ENCODE results near the gene UBL4A.

DNA sequence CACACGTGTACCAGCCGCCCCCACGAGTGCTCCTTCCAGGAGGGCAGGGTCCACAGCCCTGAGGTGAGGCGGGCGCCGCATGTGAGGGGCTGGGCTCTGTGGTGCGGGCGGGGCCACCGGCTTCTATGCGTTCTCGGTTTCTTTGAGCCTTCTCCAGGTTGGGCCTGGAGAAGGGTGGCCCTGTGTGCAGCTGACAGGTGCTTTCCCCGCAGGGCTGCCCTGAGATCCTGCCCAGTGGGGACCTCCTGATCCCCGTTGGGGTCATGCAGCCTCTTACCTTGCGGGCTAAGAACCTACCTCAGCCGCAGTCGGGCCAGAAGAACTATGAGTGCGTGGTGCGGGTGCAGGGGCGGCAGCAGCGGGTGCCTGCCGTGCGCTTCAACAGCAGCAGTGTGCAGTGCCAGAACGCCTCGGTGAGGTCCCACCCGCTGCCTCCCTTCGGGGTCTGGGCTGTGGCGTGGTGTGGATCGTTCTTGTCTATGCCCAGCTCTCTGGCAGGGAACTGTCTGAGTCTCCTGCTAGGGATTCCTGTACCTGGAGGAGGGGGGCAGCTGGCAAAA lies 21.5 kb downstream of the UBL4A start:
- TF ChIP-seq, protein P1, sequence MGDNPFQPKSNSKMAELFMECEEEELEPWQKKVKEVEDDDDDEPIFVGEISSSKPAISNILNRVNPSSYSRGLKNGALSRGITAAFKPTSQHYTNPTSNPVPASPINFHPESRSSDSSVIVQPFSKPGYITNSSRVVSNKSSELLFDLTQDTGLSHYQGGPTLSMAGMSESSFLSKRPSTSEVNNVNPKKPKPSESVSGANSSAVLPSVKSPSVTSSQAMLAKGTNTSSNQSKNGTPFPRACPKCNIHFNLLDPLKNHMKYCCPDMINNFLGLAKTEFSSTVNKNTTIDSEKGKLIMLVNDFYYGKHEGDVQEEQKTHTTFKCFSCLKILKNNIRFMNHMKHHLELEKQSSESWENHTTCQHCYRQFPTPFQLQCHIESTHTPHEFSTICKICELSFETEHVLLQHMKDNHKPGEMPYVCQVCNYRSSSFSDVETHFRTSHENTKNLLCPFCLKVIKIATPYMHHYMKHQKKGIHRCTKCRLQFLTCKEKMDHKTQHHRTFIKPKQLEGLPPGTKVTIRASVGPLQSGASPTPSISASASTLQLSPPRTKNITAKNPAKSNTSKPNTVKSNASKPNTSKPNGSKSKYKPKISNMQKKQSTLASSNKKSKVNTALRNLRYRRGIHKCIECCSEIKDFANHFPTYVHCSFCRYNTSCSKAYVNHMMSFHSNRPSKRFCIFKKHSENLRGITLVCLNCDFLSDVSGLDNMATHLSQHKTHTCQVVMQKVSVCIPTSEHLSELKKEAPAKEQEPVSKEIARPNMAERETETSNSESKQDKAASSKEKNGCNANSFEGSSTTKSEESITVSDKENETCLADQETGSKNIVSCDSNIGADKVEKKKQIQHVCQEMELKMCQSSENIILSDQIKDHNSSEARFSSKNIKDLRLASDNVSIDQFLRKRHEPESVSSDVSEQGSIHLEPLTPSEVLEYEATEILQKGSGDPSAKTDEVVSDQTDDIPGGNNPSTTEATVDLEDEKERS (CRISPR knock-in tag; IDR thresholded peaks at IDR 0.05) = no peak
- TF ChIP-seq ATF1 (CRISPR knock-in tag; IDR thresholded peaks at IDR 0.05) = no peak
- TF ChIP-seq JUN (CRISPR knock-in tag; IDR thresholded peaks at IDR 0.05) = no peak
- TF ChIP-seq, protein P2, sequence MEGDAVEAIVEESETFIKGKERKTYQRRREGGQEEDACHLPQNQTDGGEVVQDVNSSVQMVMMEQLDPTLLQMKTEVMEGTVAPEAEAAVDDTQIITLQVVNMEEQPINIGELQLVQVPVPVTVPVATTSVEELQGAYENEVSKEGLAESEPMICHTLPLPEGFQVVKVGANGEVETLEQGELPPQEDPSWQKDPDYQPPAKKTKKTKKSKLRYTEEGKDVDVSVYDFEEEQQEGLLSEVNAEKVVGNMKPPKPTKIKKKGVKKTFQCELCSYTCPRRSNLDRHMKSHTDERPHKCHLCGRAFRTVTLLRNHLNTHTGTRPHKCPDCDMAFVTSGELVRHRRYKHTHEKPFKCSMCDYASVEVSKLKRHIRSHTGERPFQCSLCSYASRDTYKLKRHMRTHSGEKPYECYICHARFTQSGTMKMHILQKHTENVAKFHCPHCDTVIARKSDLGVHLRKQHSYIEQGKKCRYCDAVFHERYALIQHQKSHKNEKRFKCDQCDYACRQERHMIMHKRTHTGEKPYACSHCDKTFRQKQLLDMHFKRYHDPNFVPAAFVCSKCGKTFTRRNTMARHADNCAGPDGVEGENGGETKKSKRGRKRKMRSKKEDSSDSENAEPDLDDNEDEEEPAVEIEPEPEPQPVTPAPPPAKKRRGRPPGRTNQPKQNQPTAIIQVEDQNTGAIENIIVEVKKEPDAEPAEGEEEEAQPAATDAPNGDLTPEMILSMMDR (CRISPR knock-in tag; IDR thresholded peaks at IDR 0.05) = no peak
- no peak for TF ChIP-seq ZNF776 (CRISPR knock-in tag; IDR thresholded peaks at IDR 0.05)
- TF ChIP-seq, protein P3, sequence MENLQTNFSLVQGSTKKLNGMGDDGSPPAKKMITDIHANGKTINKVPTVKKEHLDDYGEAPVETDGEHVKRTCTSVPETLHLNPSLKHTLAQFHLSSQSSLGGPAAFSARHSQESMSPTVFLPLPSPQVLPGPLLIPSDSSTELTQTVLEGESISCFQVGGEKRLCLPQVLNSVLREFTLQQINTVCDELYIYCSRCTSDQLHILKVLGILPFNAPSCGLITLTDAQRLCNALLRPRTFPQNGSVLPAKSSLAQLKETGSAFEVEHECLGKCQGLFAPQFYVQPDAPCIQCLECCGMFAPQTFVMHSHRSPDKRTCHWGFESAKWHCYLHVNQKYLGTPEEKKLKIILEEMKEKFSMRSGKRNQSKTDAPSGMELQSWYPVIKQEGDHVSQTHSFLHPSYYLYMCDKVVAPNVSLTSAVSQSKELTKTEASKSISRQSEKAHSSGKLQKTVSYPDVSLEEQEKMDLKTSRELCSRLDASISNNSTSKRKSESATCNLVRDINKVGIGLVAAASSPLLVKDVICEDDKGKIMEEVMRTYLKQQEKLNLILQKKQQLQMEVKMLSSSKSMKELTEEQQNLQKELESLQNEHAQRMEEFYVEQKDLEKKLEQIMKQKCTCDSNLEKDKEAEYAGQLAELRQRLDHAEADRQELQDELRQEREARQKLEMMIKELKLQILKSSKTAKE (CRISPR knock-in tag; IDR thresholded peaks at IDR 0.05; ENCODE audit: borderline replicate concordance) = no peak
- no peak for TF ChIP-seq JUND (CRISPR knock-in tag; IDR thresholded peaks at IDR 0.05)
- TF ChIP-seq, protein P4, sequence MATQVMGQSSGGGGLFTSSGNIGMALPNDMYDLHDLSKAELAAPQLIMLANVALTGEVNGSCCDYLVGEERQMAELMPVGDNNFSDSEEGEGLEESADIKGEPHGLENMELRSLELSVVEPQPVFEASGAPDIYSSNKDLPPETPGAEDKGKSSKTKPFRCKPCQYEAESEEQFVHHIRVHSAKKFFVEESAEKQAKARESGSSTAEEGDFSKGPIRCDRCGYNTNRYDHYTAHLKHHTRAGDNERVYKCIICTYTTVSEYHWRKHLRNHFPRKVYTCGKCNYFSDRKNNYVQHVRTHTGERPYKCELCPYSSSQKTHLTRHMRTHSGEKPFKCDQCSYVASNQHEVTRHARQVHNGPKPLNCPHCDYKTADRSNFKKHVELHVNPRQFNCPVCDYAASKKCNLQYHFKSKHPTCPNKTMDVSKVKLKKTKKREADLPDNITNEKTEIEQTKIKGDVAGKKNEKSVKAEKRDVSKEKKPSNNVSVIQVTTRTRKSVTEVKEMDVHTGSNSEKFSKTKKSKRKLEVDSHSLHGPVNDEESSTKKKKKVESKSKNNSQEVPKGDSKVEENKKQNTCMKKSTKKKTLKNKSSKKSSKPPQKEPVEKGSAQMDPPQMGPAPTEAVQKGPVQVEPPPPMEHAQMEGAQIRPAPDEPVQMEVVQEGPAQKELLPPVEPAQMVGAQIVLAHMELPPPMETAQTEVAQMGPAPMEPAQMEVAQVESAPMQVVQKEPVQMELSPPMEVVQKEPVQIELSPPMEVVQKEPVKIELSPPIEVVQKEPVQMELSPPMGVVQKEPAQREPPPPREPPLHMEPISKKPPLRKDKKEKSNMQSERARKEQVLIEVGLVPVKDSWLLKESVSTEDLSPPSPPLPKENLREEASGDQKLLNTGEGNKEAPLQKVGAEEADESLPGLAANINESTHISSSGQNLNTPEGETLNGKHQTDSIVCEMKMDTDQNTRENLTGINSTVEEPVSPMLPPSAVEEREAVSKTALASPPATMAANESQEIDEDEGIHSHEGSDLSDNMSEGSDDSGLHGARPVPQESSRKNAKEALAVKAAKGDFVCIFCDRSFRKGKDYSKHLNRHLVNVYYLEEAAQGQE (IDR thresholded peaks at IDR 0.05; ENCODE audit: borderline replicate concordance in 1 of 2, low read depth in 1 of 2, low read length in 2 of 2) = no peak
- TF ChIP-seq POLR2A (IDR thresholded peaks at IDR 0.05; ENCODE audit: insufficient read depth in 1 of 2, low read depth in 2 of 2, low read length in 2 of 2) = no peak
